ENCODE measurements around the gene PCP2. TPM values are rescaled to one million over a fixed set of nuclear protein-coding genes. Genes with fewer than 3 reads are reported as not detected.
A peak's percentile ranks its signal among the peaks of the same experiment; 100 is the strongest.

Gene PCP2
- total RNA-seq, 1 experiment from 2014 or later, result not detected

DNA sequence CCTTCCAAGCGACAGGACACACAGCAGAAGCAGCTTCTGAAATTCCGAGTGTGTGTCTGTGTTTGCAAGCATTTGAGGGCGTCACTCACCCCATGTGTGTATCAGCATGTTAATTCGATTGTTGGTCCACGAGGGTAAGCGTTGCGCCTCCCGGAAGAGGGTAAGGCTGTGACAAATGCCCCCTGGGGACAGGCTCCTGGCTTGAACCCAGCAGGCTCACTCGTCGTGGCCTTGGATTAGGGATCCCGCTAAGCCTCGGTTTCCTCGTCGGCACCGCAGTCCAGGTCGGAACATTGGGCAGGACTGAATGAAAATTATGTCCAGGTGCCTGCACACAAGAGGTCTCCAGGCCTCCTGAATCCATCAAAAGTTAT, 2.8 kb upstream of the PCP2 start:
- intact Hi-C loops (cut with micrococcal nuclease), result no loop called here
- Histone ChIP-seq H3F3A (ENCODE audit: low read length, unreplicated experiment) (no peaks in the 10 kb centered on the region), H2AFZ (ENCODE audit: low read length) (peak overlapping the region; percentile 58), H3K27ac (ENCODE audit: low read length) (no peak overlapping the region), H3K79me2 (ENCODE audit: low read length) (peaks cover 30% of the 10 kb centered on the region), H3K36me3 (ENCODE audit: low read depth, low read length) (no peaks in the 10 kb centered on the region; the same call in 1 of the 2 replicates), H3K9ac (ENCODE audit: low read length) (no peak overlapping the region), H3K27me3 (ENCODE audit: low read length) (no peaks in the 10 kb centered on the region), H3K4me3 (ENCODE audit: low read length) (peak overlapping the region; percentile 88; the same call in 1 of the 2 replicates), H4K20me1 (ENCODE audit: low read length) (no peaks in the 10 kb centered on the region), H3K4me2 (ENCODE audit: low read length) (peak overlapping the region; percentile 91), H3K4me1 (ENCODE audit: insufficient read depth, low read length) (peaks cover 3% of the 10 kb centered on the region; the same call in 1 of the 2 replicates), H3K9me2 (replicated peaks; ENCODE audit: low read length) (no peaks in the 10 kb centered on the region), H3K9me3 (ENCODE audit: low read length) (no peaks in the 10 kb centered on the region)
- TF ChIP-seq EZH2phosphoT487 (IDR thresholded peaks at IDR 0.05; ENCODE audit: borderline replicate concordance, low read length), result no peak
- TF ChIP-seq, protein P1, sequence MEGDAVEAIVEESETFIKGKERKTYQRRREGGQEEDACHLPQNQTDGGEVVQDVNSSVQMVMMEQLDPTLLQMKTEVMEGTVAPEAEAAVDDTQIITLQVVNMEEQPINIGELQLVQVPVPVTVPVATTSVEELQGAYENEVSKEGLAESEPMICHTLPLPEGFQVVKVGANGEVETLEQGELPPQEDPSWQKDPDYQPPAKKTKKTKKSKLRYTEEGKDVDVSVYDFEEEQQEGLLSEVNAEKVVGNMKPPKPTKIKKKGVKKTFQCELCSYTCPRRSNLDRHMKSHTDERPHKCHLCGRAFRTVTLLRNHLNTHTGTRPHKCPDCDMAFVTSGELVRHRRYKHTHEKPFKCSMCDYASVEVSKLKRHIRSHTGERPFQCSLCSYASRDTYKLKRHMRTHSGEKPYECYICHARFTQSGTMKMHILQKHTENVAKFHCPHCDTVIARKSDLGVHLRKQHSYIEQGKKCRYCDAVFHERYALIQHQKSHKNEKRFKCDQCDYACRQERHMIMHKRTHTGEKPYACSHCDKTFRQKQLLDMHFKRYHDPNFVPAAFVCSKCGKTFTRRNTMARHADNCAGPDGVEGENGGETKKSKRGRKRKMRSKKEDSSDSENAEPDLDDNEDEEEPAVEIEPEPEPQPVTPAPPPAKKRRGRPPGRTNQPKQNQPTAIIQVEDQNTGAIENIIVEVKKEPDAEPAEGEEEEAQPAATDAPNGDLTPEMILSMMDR (conservative IDR thresholded peaks at IDR 0.05; ENCODE audit: low read depth, low read length), result no peak
- TF ChIP-seq EZH2 (IDR thresholded peaks at IDR 0.05; ENCODE audit: low read length, unreplicated experiment), result no peak
- no TSS peak for BruUV-seq (replicated peaks)
- DNase-seq (no peak), ATAC-seq (no peak)
- ChIA-PET POLR2A (ENCODE audit: unreplicated experiment) (no interaction called here), CTCF (no interaction called here)

DNA sequence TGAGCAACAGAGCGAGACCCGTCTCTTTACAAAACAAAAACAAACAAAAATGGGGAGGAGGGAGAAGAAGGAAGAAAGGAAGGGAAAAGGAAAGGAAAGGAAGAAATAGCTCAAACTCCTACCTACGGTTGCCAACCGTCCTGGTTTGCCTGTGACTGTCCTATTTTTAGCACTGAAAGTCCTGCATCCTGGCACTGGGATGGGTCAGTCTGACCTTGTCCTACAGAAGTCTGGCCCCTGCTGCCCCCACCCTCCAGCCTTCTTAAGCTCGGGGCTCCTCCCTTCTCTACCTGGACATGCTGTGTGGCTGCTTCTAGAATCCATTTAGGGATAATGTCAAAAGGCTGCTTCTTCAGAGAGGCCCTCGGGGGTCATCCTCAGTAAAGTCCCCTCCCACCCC, 2.2 kb upstream of the PCP2 start:
- H3F3A ChIP-seq (ENCODE audit: low read length, unreplicated experiment), result no peaks in the 10 kb centered on the region
- H3K36me3 ChIP-seq (ENCODE audit: low read depth, low read length), result no peaks in the 10 kb centered on the region; the same call in 1 of the 2 replicates
- H3K4me3 ChIP-seq (ENCODE audit: low read length), result no peak overlapping the region
- no peaks in the 10 kb centered on the region for H4K20me1 ChIP-seq (ENCODE audit: low read length)
- ChIA-PET POLR2A (ENCODE audit: unreplicated experiment) (no interaction called here), CTCF (no interaction called here)
- BruUV-seq (replicated peaks), result no TSS peak
- no peak overlapping the region for H3K27ac ChIP-seq (ENCODE audit: low read length)
- DNase-seq (no peak), ATAC-seq (no peak)
- no peaks in the 10 kb centered on the region for H3K9me2 ChIP-seq (replicated peaks; ENCODE audit: low read length)
- intact Hi-C loops (cut with micrococcal nuclease), result no loop called here
- H3K4me1 ChIP-seq (ENCODE audit: insufficient read depth, low read length), result peaks cover 6% of the 10 kb centered on the region
- no peaks in the 10 kb centered on the region for H3K27me3 ChIP-seq (ENCODE audit: low read length)
- H3K9ac ChIP-seq (ENCODE audit: low read length), result no peak overlapping the region
- H3K4me2 ChIP-seq (ENCODE audit: low read length), result no peak overlapping the region
- peaks cover 36% of the 10 kb centered on the region for H3K79me2 ChIP-seq (ENCODE audit: low read length)
- no peak overlapping the region for H2AFZ ChIP-seq (ENCODE audit: low read length)
- TF ChIP-seq EZH2phosphoT487 (IDR thresholded peaks at IDR 0.05; ENCODE audit: borderline replicate concordance, low read length) (no peak), EZH2 (IDR thresholded peaks at IDR 0.05; ENCODE audit: low read length, unreplicated experiment) (no peak)
- TF ChIP-seq, protein P1 (conservative IDR thresholded peaks at IDR 0.05; ENCODE audit: low read depth, low read length), result no peak
- no peaks in the 10 kb centered on the region for H3K9me3 ChIP-seq (ENCODE audit: low read length)

DNA sequence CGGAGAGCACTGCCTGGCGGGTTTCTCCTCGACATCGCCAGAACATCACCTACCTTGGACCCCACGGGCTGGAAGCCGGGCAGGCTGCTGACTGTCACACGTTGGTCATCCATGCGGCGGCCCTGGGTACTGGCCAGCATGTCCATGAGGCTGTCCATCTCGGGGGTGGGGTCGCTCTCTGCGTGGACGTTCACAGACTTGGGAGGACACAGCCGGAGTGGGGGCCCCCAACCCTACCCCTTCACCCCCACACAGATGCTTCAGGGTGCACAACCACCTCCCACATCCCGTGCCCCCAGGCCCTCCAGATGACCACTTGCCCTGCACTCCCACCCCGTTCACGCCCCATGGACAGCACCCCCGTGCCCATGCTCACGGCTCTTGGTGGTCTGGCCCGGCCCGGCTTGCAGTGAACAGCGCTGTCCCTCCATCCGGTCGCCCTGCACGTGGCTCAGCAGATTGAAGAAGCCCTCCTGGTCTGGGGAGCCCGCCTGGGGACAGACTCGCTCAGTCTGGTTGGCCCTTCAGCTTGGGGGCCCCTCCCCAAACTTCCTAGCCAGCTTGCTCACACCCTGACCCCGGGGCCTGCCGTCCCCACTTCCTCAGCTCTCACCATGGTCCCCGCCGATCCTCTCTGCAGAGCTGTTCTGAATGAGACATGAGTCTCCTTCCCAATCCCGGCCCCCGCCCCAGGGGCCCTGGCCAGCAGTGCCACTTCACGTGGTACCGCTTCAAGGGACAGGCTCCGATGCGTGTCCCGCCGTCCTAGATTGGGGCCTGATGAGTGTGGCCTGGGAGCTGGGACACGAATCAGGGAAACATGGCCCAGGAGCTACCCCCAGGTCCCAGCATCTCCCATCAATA, 947 bp downstream of the PCP2 start:
- DNase-seq, result no peak
- CTCF ChIA-PET, result no interaction called here
- no peak overlapping the region for H3K27ac ChIP-seq (ENCODE audit: low read length)
- no peaks in the 10 kb centered on the region for H4K20me1 ChIP-seq (ENCODE audit: low read length)
- POLR2A ChIA-PET (ENCODE audit: unreplicated experiment), result interaction anchor here (0.6 kb wide), 2 partner anchors 11 to 41 kb away, joined by 3 to 4 read pairs; no protein-coding TSS in a partner anchor
- H3K27me3 ChIP-seq (ENCODE audit: low read length), result no peaks in the 10 kb centered on the region
- no peaks in the 10 kb centered on the region for H3F3A ChIP-seq (ENCODE audit: low read length, unreplicated experiment)
- TF ChIP-seq EZH2phosphoT487 (IDR thresholded peaks at IDR 0.05; ENCODE audit: borderline replicate concordance, low read length), result no peak
- no peaks in the 10 kb centered on the region for H3K9me3 ChIP-seq (ENCODE audit: low read length)
- intact Hi-C loops (cut with micrococcal nuclease), result no loop called here
- H2AFZ ChIP-seq (ENCODE audit: low read length), result no peak overlapping the region
- no peak overlapping the region for H3K4me2 ChIP-seq (ENCODE audit: low read length)
- peaks cover 18% of the 10 kb centered on the region for H3K4me1 ChIP-seq (ENCODE audit: insufficient read depth, low read length)
- BruUV-seq (replicated peaks), result no TSS peak
- no peaks in the 10 kb centered on the region; the same call in 1 of the 2 replicates for H3K36me3 ChIP-seq (ENCODE audit: low read depth, low read length)
- H3K9me2 ChIP-seq (replicated peaks; ENCODE audit: low read length), result no peaks in the 10 kb centered on the region
- no peak overlapping the region for H3K9ac ChIP-seq (ENCODE audit: low read length)
- ATAC-seq, result no peak
- H3K79me2 ChIP-seq (ENCODE audit: low read length), result peaks cover 46% of the 10 kb centered on the region
- no peak overlapping the region for H3K4me3 ChIP-seq (ENCODE audit: low read length)
